Measurements from ENCODE around the gene A2M.
"Not testable (repeated sequence)": the region's sequence is repeated elsewhere in the genome, so short reads cannot be mapped to it uniquely, and the experiment has no call there.

The A2M gene

DNA sequence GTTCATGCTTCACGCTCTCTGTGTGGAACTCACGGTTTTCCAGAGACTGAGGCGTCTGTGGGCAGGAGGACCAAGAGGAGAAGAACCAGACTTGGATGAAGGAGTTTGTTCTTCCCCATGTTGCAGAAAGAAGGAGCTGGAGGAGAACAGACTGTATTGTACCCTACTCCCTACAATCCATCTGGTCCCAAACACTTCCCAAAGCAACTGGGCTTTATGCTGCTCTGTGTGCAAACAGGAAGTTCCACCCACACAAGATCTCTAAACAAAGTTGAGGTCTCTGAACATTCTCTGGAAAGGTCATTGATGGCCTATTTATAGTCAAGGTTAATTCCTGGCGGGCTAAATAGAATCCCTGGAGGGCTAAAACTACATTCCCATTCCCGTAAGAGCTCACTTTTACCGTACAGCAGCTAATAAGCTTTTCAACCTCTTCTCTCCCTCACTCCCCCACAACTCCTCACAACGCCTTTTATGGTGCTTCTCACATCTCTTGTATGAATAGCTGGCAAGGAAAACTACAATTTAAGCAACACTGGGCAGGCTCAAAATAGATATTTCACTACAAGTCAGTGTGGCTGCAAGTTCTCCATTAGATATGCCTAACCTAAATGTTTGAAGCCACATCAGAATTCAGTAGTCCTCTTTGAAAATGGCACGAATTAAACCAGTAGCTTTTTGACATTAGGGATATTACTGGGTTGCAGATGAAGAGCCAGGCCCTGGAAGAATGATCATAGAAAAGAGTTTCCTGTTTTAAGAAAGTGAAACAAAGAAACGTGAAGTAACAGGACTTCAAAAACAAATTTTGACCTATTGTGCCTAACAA, at the start of gene A2M:
Gene A2M, minus strand, starts transcription at position 189 of the 829 bp plus-strand sequence. Its CDS starts 70 bp downstream, at position 119.
- DNase-seq, result peak; percentile 15

DNA sequence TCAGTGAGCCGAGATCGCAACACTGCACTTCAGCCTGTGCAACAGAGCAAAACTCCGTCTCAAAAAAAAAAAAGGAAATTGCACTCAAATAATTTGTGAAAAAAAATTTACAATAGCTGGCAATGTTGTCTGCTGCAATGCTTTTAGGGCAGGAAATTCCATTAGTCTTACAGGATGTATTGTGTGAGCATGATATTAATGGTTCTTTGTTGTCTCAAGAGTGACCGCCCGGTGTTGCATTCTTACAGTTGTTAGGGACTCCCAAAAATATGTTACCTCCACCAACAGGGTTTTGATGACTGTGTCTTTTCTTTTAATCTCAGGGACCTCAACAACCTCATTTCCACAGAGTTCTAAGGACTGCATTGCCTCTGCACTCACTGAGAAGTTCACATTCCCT, 47.7 kb upstream of the A2M start:
- no peak for DNase-seq

DNA sequence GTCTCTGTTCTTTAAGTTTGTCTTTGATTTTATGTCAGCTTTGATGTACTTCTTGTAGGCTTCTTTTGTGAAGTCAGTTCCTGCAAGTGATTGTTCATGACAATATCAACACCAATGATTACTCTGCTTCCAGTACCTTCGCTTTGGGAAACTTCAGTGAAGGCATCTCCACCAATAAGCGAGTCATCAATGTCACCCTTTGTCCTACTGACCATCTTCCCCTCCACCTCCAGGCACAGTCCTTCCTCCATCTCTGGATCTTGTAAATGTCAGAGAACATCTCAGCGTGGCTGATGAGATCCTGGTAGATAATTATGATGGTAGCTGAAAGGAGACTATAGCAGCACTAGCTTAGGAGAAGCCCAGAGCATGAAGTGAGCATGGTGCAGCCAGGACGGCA, 40.4 kb upstream of the A2M start:
- no peak for DNase-seq

DNA sequence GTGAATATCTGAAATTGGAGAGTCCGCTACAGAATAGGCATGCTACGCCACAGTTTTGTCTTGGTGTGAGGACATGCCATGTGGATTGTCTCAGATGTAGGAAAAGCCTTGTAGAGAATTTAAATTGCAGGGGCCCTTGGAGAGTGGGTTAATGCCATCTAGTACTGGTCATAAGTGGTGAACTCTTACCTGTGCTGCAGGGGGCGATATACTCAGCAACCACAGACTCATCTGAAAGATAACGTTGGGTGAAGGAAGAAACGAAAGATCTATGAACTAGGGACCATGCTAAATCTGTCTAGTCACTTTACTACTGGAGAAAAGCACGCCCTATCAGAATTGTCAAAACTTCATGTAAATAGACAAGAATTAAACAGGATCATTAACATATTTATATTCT, 33.7 kb upstream of the A2M start:
- DNase-seq, result no peak

DNA sequence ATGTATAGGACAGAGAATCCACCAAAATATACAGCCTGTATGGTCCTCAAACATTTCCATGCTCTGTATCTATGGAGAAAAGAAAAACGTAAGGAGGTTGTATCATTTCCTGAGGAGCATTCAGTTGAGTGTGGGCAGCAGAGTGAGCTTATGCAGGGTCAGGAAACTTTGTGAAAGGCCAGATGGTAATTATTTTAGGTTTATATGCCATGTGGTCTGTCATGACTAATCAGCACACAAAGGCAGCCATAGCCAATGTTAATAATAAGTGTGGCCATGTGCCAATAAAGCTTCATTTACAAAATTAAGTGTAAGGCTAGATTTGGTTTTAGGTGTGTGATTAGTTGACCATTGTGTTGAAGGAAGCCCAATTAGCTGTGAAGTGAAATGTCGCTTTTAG, 33.2 kb upstream of the A2M start:
- DNase-seq, result no peak

DNA sequence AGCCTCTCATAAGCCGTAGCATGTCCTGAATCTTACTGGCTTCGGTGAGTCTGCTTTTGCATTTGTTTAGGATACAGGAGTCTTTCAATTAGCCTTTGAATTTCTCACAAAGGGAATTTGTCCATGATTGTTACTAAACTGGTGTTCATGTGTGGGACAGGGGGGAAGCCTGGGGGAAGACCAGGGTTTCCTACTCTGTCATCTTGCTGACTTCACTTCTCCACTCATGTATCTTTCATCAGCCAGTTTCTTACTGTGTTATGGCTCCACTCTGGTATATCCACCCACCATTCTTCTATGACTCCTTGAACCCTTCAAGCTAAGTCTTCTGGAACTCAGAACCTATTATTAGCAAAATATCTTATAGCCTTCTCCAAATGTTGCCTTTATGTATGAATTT, 31.7 kb upstream of the A2M start:
- no peak for DNase-seq

DNA sequence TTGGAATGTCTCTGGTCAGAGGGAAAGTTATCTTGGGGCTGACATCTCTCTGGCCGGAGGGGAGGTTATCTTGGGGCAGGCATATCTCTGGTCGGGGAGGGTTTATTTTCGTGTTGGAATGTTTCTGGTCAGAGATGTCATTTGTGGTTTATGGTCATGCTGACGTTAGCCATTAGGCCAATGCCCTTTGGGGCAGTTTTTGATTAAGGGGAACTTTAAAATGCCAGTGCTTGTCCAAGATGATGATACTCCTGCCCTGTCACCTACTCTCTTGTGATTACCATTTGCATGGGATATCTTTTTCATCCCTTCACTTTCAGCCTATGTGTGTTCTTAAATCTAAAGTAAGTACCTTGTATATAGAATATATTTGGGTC, 29.0 kb upstream of the A2M start:
- DNase-seq, result no peak

DNA sequence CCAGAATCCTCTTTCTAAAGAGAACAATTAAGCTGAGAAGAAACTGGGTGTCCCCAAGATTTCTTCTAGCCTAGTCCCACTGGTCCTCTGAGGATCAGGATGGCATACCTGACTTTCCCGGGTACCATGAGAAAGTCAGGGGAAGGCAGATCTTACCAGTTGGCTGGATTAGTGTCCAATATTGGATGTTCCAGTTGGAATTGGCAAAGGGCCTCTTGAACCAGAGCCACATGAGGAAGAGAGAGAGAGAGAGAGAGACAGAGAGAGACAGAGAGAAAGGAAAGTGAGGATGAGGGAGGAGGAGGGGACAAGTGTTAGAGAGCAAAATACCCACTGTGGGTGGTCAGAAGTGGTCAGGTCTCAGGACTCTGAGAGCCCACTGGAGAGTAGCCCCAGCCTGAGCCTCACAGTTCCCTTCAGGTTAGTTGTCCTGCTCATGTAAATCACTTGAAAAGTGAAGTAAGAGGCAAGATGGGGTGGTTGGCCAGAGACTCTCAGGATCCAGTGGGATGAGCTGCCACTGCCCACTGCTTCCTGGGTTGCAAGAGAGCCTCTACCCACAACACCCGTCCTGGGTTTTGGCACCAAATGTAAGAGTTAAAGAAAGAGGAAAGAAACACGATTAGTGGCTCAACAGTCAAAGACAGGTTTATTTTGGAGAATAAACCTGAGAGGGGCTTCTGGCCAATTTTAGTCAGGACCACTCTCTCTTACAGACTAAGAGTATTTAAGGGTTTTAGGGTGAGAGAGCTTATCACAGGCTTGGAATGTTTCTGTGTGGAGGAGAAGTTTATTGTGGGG, 28.4 kb upstream of the A2M start:
- no peak for DNase-seq

DNA sequence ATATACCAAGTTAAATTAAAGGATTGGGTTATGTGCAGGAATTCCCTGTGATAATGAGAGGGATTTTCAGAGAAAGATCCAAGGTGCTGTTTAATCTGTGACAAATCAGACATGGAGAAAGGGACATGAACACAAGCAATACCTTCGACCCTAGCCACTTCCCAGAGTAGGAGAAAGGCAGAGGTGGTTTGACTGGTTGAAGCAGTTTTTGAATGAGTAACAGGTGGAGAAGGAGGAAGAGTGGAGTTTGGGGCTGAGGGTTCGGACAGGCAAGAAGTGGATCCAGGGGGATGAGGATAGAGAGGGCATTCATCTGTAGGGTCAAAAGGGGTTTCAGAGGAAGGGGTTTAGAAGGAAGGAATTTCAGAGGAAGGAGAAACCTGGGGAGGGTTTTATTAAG, 27.4 kb upstream of the A2M start:
- no peak for DNase-seq

DNA sequence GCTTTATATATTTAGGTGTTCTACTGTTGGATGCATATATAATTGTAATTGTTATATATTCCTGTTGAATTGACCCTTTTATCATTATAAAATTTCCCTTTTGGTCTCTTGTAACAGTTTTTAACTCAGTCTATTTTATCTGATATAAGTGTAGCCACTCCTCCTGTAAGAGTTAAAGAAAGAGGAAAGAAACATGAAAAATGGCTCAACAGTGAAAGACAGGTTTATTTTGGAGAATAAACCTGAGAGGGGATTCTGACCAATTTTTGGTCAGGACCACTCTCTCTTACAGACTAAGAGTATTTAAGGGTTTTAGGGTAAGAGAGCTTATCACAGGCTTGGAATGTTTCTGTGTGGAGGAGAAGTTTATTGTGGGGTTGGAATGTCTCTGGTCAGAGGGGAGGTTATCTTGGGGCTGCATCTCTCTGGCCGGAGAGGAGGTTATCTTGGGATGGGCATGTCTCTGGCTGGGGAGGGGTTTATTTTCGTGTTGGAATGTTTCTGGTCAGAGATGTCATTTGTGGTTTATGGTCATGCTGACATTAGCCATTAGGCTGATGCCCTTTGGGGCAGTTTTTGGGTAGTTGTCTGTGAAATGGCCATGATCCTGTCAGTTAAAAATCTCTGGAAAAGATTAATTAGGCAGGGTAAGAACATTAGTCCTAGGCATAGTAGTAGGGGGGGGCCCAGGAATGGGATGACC, 24.0 kb upstream of the A2M start:
- DNase-seq, result not testable (repeated sequence)

DNA sequence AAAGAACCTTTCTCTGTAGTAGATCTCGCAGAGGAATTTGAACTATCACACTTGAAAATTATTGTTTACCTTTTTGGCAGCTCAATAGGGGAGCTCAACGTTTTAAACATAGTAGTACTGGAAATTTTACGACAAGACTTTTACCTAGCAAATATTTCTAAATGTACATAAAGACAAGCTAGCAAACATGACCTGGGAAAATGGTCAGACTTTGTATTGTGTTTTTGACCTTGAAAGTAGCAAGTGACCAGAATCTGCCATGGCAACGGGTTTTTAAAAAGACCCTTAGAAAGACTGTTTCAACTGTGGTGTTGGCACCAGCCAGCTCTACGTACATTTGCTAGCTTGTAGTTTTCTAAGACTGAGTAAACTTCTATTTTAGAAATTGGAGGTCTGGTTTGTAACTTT, 20.2 kb upstream of the A2M start:
- DNase-seq, result no peak

DNA sequence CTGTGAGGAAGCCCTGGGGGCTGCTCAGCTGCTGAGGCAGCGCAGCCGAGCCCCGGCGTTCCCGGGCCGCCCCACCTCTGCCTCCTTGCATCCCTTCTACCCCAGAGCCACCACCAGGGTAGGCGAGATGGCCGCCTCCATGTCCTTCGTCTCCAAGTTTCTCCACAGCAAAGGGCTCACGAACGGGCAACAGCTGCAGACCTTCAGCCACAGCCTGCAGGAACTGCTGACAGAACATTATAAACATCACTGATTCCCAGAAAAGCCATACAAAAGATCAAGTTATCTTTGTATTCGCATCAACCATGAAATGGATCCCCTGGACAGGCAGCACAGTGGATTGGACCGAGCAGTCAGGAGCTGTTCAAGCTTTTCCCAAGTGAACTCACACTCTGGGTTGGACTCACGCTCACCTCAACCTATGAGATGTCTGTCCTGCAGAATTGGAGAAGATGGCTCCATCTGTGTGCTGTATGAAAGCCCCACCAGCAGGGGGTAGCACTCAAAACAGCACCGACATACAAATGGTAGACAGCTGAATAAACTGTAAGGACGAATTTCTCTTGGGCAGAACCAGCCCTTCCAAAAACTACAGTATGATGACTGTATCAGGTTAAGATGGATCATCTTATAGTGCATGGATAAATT, 19.4 kb upstream of the A2M start:
- DNase-seq, result no peak

DNA sequence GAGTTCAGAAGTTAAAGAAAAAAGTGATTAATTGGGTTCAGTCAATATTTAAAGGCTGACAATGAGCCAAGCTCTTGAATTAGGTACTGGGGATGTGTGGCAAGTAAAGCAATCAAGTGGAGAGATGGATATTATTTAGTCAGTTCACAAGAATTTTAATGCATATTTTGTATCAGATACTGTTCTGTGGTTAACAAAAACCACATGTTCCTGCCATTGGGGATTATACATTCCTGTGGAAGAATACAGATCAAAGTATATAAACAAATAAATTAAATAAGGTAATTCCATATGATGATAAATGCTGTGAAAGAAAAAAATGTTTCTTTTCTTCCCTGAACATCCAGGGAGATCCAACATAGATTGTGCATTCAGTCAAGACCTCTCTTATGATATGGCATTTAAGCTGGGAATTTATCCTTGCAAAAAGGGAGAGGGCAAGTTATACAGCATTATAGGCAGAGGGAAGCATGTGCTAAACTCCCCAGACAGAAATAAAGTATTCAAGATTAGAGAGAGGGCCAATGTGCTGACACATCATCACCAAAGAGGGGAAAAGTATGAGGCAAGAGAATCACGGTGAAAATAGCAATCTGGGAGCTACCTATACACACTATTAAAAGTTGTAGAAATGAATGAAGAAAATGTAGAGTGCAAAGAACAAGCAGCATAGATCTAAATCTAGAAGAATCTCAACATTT, 17.6 kb upstream of the A2M start:
- no peak for DNase-seq

DNA sequence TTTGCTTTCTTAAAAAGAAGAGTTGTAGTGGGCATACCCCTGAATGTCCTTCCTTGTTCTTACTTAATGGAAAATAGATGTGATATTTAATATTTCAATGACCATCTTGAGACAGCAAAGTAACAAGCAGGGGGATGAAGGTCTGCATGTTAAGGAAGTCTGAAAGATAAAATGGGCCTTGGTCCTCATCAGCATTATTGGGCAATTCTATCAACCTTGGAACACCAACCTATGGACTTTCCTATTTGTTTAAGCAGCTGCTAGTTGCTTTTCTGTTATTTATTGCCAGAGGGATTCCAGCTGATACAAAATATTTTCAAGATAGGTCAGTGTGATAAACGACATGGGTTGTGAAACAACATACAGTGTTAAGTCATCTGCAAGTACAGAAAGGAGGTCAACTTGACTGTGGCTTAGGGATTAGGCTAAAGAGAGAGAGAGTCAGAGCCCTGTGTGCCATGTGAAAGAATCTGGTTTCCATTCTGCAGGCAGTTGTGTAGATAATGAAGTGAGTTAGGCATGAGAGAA, 16.4 kb upstream of the A2M start:
- no peak for DNase-seq

DNA sequence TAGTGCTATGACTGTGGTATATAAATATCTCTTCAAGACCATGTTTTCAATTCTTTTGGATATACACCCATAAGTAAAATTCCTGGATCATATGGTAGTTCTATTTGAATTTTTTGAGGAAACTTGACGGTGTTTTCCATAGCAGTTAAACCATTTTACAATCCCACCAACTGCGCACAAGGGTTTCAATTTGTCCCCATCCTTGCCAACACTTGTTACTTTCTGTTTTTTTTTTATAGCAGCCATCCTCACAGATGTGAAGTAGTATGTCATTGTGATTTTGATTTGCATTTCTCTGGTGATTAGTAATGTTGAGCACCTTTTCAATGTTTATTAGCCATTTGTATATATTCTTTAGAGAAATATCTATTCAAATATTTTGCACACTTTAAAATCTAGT, 14.5 kb upstream of the A2M start:
- DNase-seq, result no peak

DNA sequence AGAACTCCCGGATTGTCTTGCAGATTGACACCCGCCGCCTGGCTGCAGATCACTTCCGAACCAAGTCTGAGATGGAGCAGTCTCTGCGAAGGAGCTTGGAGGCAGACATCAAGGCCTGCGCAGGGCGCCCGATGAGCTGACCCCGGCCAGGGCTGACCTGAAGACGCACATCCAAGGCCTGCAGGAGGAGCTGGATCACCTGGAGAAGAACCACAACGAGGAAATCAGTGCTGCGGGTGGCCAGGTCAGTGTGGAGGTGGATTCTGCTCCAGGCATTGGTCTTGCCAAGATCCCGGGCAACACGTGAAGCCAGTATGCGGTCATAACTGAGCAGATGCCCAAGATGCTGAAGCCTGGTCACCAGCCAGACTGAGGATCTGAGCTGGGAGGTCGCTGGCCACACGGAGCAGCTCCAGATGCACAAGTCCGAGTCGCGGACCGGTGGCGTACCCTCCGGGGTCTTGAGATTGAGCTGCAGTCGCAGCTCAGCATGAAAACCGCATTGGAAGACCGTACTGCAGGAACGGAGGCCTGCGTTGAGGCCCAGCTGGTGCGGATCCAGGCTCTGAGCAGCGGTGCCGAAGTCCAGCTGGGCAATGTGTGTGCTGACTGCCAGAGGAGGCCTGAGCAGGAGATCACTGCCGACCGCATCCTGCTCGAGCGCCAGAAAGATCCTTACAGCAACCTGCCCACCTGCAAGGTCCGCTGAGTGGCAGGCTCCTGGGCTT, 12.4 kb upstream of the A2M start:
- DNase-seq, result no peak

DNA sequence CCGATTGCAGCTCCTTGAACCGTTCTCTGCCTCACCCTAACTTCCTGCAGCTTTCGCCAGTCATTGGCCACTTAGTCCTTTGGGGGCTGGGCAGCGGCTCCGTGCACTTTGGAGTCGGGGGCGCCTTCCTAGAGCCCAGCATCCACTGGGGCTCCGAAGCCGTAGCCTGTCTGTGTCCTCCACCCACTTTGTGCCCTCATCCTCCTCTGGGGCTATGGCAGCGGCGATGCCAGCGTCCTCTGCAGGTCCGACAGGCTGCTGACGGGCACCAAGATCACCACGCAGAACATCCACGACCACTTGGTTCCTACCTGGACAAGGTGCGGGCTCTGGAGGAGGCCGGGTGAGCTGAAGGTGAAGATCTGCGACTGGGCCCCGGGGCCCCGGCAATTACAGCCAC, 11.8 kb upstream of the A2M start:
- DNase-seq, result no peak

DNA sequence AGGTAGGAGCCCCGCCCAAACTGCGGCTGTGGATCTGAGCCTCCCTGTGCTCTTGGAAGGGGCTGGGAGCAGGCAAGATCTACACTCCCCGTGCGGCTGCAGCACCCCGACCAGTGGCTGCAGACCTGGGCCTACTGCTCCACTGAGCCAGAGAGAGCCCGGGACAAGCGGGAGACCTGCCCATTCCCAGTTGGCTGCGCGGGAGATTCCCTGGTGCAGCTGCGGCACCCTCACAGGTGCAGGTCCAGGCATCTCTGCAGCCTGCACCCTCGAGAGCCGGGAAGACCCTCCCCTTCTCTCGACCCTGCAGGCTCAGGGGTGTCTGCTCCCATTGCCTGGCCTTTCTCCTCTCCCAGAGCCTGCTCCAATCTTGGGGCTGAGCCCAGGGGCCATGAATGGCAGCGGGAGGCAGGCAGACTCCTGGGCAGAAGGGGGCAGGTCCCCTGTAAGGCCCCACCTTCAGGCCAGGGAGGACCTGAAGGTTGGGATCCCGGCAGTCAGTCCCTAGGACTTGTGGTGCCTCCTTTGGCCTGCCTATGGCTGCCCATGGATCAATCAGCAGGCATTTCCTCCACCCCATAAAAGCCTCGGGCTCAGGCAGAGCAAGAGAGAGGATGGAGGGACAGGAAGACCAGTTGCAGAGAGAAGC, 8.8 kb upstream of the A2M start:
- DNase-seq, result no peak

DNA sequence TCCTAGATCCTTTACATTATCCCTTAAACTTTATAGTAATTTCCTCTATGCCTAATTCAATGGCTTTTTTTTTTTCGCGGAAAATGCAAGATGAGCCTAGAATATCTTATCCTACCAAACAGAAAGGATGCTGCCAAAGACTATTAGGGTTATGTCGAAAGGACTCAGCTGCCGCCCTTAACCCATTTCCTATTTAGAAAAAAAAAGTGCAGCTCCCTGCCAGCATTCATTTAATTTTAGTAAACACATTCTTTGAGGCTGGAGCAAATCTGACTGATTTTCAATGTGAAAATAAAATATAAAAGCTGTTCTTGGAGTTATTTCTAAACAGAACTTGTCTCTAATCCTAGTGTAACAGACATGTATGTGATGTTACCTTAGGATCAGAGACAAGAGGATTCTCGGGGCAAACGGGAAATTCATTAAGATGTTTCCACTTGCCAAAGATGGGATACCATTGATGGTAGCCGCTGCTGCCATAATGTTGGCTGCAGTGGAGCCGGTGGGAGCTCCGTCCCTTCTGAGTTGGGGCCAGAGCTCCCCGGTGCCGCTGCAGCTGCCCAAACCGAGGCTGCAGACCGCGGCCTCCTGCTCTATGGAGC, 8.2 kb upstream of the A2M start:
- DNase-seq, result no peak

DNA sequence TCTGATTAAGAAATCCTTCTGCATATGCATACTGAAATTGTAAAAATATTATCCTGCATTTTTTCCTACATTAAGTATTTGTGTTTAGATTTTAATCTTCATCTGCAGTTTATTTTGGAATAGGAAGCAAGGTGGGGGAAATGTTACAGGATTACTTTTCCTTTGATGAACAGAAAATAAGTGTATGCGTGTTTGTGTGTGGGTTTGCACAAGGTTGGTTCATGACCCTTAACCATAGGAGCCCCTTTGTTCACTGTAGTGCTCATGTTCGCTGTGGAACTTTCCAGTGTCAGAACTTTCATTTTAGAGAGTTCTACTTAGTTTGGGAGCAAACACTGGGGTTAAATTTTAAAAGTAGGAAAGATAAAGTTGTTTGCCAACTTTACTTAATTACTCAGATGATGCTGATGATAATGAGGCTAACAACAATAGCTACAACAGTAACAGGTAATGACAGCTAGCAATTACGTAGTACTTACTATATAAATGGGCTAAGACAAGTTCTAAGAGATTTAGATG, 6.4 kb upstream of the A2M start:
- DNase-seq, result peak; percentile 12

Data from eye (tissue), 1 donor.